IPS DF 6.9 (cell line): Measurements from ENCODE around the gene SLC7A10.

ENCODE experiments used
- DNase-seq: peaks from one replicate; pipeline ENCODE4 v3.0.0-alpha.2; 2013; ENCODE audit warnings: low read depth, low spot score
- H3K27ac ChIP-seq: one replicate; pipeline ENCODE4 v1.5.1; 2013; ENCODE audit warnings: low read length, control low read depth
- H3K27me3 ChIP-seq: 2 replicates; pipeline ENCODE4 v1.6.1; 2013; ENCODE audit warnings: mild to moderate bottlenecking, low read length; ENCODE audit not compliant: control insufficient read depth, insufficient read depth
- H3K36me3 ChIP-seq: 2 replicates; pipeline ENCODE4 v1.6.1; 2013; ENCODE audit warnings: low read length; ENCODE audit not compliant: control insufficient read depth, insufficient read depth
- H3K4me1 ChIP-seq: 2 replicates; pipeline ENCODE4 v1.6.1; 2013; ENCODE audit warnings: low read length; ENCODE audit not compliant: control insufficient read depth, insufficient read depth
- H3K4me3 ChIP-seq: 2 replicates; pipeline ENCODE4 v1.5.1; 2013; ENCODE audit warnings: mild to moderate bottlenecking, low read length
- H3K9me3 ChIP-seq: 2 replicates; pipeline ENCODE4 v1.6.1; 2013; ENCODE audit warnings: low read length, inconsistent platforms; ENCODE audit not compliant: control insufficient read depth, insufficient read depth
- WGBS: extraction: QIAGEN DNeasy Blood & Tissue Kit; methylation state at CpG from one replicate; pipeline ENCODE4 v1.1.7; 2013; ENCODE audit warnings: mixed read lengths, missing lambda C conversion rate; ENCODE audit not compliant: insufficient read length, insufficient coverage; 5-methylcytosine and 5-hydroxymethylcytosine counted together

Gene SLC7A10

DNA sequence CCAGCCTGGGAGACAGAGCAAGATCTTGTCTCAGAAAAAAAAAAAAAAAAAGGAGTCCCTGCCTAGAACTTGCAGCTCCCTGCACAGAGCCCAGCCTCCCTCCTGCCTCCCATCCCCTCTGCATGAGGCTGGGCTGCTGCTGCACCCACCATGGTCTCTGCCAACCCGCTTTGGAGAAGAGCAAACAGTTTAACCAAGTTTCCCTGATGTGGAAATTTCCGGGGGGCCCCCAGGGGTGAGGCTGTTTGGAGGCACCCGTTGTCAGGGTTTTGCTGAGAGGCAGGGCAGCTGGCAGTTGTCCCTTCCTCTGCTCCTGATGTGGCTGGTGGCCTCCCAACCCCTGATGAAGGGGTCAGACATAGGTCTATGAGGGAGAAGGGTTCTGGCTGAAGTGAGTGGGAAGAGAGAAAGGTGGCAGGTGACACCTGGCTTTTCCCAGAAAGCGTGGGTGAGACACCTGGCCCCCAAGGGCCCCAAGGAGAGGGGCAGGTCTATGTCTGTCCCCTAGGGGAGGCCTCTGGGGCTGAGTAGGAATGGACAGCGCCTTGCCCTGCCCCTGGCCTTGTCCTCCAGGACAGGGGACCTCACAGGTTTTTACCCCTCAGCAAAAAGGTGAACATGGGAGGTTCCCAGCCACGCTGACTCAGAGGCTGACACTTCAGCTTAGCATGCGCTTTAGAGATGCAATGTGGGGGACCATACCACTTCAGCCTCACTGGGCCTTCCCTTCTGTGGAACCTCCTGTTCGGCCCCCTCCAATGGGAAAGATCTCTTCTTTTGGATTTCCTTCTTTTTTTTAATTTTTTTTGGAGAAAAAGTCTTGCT is 26.0 kb downstream of the SLC7A10 start:
- Histone ChIP-seq H3K9me3 (no peaks in the 10 kb centered on the region), H3K27ac (no peak overlapping the region), H3K4me3 (no peak overlapping the region), H3K27me3 (no peaks in the 10 kb centered on the region), H3K36me3 (peaks cover 3% of the 10 kb centered on the region; the same call in 1 of the 2 replicates), H3K4me1 (no peaks in the 10 kb centered on the region)
- no peak for DNase-seq
- WGBS: no CpG with 5 or more reads among the region's 8 CpGs

DNA sequence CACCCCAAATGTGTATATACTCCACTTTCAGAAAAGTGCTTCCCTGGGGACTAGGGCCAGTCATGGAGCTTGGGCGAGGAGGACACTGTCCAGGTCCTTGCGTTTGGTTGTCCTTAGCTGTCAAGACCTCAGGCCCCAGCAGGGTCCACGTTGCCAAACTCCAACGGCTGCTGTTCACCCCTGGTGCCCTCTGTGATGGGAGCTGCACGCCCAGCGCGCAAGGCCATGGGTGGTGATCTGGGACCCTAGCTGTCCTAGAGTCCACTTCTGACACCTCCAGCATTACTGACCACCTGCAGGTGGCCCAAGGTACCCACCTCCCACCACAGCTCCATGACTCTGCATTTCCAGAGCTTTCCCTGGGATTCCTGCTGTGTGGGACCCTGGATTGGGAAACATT is 27.5 kb downstream of the SLC7A10 start:
- no CpG with 5 or more reads among the region's 7 CpGs for WGBS
- no peak overlapping the region for H3K4me3 ChIP-seq
- peaks cover 2% of the 10 kb centered on the region; the same call in 1 of the 2 replicates for H3K4me1 ChIP-seq
- H3K27me3 ChIP-seq: peaks cover 3% of the 10 kb centered on the region; the same call in 1 of the 2 replicates
- peaks cover under 1% of the 10 kb centered on the region; the same call in 1 of the 2 replicates for H3K36me3 ChIP-seq
- no peak for DNase-seq
- no peaks in the 10 kb centered on the region for H3K9me3 ChIP-seq
- no peak overlapping the region for H3K27ac ChIP-seq

- Histone ChIP-seq H3K4me3 (no peak overlapping the region), H3K4me1 (peaks cover 2% of the 10 kb centered on the region; the same call in 1 of the 2 replicates), H3K27ac (no peak overlapping the region), H3K36me3 (no peaks in the 10 kb centered on the region; the same call in 1 of the 2 replicates), H3K9me3 (no peaks in the 10 kb centered on the region), H3K27me3 (peaks cover 5% of the 10 kb centered on the region; the same call in 1 of the 2 replicates)
- WGBS: no CpG with 5 or more reads among the region's 11 CpGs
- DNase-seq: no peak
These were observed 28.1 kb downstream of the SLC7A10 start for GRCh38 chr19:33197591-33198000.

- no CpG with 5 or more reads among the region's 10 CpGs for WGBS
- H3K36me3 ChIP-seq: no peaks in the 10 kb centered on the region; the same call in 1 of the 2 replicates
- peaks cover 5% of the 10 kb centered on the region; the same call in 1 of the 2 replicates for H3K27me3 ChIP-seq
- no peak overlapping the region for H3K4me3 ChIP-seq
- no peak for DNase-seq
- peaks cover 2% of the 10 kb centered on the region; the same call in 1 of the 2 replicates for H3K4me1 ChIP-seq
- no peaks in the 10 kb centered on the region for H3K9me3 ChIP-seq
- no peak overlapping the region for H3K27ac ChIP-seq
These were observed 29.0 kb downstream of the SLC7A10 start for GRCh38 chr19:33196446-33197193.

GRCh38 chr19:33195645-33196347 is 29.9 kb downstream of the SLC7A10 start:
- WGBS: no CpG with 5 or more reads among the region's 17 CpGs
- peaks cover 2% of the 10 kb centered on the region; the same call in 1 of the 2 replicates for H3K4me1 ChIP-seq
- H3K27me3 ChIP-seq: peaks cover 5% of the 10 kb centered on the region; the same call in 1 of the 2 replicates
- no peak overlapping the region for H3K27ac ChIP-seq
- no peaks in the 10 kb centered on the region for H3K9me3 ChIP-seq
- H3K4me3 ChIP-seq: peak overlapping the region; percentile 1; the same call in 1 of the 2 replicates
- no peak for DNase-seq
- no peaks in the 10 kb centered on the region; the same call in 1 of the 2 replicates for H3K36me3 ChIP-seq

DNA sequence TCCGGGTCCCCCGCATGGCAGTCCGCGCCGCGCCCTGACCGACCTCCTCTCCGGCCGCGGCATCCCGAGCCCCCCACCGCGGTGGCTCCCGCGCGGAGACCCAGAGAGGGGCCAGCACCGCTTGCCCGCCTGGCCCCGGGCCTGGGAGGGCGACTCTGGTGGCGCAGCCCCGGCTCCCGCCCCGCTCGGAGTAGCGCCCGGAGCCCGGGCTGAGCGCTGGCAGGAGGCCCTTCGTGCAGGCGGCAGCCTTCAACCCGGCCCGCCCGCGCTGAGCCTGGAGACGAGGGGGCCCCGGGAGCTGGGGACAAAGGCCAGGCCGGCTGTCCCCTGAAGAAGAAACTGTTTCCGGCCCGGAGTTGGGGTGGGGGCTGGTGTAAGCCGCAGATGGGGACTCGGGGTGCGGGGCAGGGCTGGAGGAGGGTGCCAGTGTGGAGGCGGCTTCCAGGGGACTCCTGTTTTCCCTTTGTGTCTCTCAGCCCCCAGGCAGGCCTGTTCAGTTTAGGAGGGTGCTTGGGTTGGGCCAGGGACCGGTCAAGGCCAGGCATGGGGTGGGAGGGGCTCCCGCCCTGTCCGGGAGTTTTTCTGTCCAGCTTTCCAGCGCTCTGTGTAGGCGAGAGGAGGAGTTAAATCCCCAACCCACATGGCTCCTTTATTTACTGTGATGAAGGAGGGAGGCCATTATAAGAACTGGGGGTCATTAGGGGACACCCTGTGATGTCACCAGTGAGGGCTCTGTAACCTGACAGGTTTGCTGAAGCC is 30.6 kb downstream of the SLC7A10 start:
- DNase-seq: no peak
- Histone ChIP-seq H3K4me1 (peaks cover 2% of the 10 kb centered on the region; the same call in 1 of the 2 replicates), H3K27ac (no peak overlapping the region), H3K9me3 (no peaks in the 10 kb centered on the region), H3K4me3 (peak overlapping the region; percentile 72; the same call in 1 of the 2 replicates), H3K27me3 (peaks cover 5% of the 10 kb centered on the region; the same call in 1 of the 2 replicates), H3K36me3 (no peaks in the 10 kb centered on the region; the same call in 1 of the 2 replicates)
- WGBS: no CpG with 5 or more reads among the region's 49 CpGs

- peaks cover 2% of the 10 kb centered on the region; the same call in 1 of the 2 replicates for H3K4me1 ChIP-seq
- no peak overlapping the region for H3K27ac ChIP-seq
- peaks cover 5% of the 10 kb centered on the region; the same call in 1 of the 2 replicates for H3K27me3 ChIP-seq
- WGBS: no CpG with 5 or more reads among the region's 57 CpGs
- no peak for DNase-seq
- H3K4me3 ChIP-seq: peak overlapping the region; percentile 72; the same call in 1 of the 2 replicates
- no peaks in the 10 kb centered on the region for H3K9me3 ChIP-seq
- H3K36me3 ChIP-seq: no peaks in the 10 kb centered on the region; the same call in 1 of the 2 replicates
These were observed 31.1 kb downstream of the SLC7A10 start for GRCh38 chr19:33194532-33194885.

DNA sequence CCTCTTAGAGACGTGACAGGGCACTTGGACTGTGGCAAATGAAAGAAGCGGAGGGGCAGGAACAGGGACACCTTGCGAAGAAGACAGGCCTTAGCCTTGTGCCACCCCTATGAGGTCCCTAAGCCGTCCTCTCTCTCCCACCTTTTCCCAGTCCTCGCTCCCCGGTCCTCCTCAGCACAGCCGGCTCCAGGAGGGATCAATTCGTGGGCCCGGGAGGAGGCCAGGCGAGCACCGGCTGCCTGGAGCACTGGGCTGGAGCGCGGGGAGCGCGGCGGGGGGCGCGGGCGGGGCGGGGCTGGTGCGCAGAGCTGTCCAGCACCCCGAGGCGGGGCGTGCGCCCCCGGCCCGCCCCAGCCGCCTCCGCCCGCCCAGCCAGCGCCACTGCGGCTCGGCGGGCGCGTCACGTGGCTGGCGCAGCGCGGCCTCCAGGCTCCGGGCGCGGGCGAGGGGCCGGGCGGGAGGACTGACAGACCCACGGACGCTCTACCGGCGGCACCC is 31.7 kb downstream of the SLC7A10 start, which contains the start of gene LRP3:
TSS of gene LRP3 (plus strand) at position 466 of the 498 bp plus-strand sequence. CDS start 456 bp downstream, outside the sequence.
- DNase-seq: no peak
- Histone ChIP-seq H3K4me3 (peak within 1 kb of the TSS; percentile 72; the same call in 1 of the 2 replicates), H3K27ac (no peak within 1 kb of the TSS), H3K36me3 (no peaks in the 10 kb centered on the region; the same call in 1 of the 2 replicates), H3K9me3 (no peaks in the 10 kb centered on the region), H3K27me3 (peaks cover 5% of the 10 kb centered on the region; the same call in 1 of the 2 replicates), H3K4me1 (peaks cover 2% of the 10 kb centered on the region; the same call in 1 of the 2 replicates)
- WGBS: no CpG with 5 or more reads among the region's 50 CpGs

DNA sequence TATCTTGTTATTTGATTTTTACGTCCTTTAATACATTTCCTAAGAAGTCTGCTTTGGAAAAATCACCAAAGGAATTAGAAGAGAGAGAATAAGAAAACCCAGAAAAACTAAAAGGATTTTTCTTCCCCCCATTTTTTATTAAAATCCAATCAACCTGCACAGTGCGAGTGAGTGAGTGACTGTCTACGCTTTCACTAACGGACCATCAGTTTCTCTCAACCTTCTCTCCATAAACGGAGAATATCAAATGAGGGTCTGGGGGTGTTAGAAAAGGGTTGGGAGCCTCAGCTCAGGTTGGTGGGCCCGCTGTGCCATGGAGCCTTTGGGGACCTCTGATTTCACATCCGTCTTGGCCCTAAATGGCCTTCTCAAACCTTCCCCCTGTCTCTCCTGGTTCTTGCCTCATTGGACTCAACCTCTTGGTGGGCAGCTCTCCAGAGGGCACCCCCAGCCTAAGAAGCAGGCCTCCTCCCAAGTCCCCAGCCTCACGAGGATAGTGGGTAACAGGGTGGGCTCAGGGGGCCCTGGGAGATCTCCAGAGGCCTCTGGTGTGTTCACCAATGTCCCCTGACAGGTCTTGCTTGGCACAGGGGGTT is 32.3 kb downstream of the SLC7A10 start:
- H3K4me1 ChIP-seq: peaks cover 2% of the 10 kb centered on the region; the same call in 1 of the 2 replicates
- no peak overlapping the region for H3K27ac ChIP-seq
- DNase-seq: no peak
- H3K36me3 ChIP-seq: no peaks in the 10 kb centered on the region; the same call in 1 of the 2 replicates
- H3K9me3 ChIP-seq: no peaks in the 10 kb centered on the region
- H3K27me3 ChIP-seq: peaks cover 5% of the 10 kb centered on the region; the same call in 1 of the 2 replicates
- no CpG with 5 or more reads among the region's 8 CpGs for WGBS
- H3K4me3 ChIP-seq: no peak overlapping the region
